Measurements from ENCODE around the gene AP1G2.

DNA sequence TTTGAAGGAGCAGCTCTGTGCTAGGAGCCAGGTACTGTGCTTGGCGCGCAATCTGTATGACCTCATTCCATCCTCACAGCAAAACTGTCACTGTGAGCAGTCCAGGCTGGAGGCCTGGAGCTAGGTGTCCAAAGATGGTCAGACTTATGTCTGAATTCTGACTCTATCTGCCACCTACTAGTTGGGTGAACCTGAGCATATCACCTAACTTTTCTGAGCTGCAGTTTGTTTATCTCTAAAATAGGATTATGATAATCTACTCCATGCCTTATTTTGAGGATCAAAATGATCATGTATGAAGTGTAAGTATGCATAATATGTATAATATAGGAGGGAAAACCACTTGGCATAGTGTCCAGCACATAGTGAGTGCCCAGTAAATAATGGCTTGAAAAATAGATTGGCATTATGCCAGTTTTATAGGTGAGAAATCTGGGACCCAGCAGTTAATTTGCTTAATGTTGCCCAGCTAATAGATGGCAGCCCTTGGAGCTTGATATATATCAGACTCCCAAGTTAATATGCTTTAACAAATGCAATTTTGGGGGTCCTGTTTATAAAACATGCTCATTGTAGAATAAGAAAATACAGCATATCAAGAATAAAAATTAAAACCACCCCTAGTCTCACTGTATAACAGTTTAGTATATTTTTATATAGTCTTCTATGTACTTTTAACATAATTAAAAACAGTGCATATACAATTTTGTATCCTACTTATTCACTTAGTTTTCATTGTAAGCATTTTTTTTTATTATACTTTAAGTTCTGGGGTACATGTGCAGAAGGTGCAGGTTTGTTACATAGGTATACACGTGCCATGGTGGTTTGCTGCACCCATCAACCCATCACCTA is 15.5 kb upstream of the AP1G2 start:
- TF ChIP-seq, protein P1, sequence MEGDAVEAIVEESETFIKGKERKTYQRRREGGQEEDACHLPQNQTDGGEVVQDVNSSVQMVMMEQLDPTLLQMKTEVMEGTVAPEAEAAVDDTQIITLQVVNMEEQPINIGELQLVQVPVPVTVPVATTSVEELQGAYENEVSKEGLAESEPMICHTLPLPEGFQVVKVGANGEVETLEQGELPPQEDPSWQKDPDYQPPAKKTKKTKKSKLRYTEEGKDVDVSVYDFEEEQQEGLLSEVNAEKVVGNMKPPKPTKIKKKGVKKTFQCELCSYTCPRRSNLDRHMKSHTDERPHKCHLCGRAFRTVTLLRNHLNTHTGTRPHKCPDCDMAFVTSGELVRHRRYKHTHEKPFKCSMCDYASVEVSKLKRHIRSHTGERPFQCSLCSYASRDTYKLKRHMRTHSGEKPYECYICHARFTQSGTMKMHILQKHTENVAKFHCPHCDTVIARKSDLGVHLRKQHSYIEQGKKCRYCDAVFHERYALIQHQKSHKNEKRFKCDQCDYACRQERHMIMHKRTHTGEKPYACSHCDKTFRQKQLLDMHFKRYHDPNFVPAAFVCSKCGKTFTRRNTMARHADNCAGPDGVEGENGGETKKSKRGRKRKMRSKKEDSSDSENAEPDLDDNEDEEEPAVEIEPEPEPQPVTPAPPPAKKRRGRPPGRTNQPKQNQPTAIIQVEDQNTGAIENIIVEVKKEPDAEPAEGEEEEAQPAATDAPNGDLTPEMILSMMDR (conservative IDR thresholded peaks at IDR 0.05 in 1 of 2, IDR thresholded peaks at IDR 0.05 in 1 of 2; ENCODE audit: extremely low read depth in 1 of 2, insufficient read depth in 1 of 2, low read depth in 1 of 2, low read length in 2 of 2), result no peak
- TF ChIP-seq EZH2 (IDR thresholded peaks at IDR 0.05; ENCODE audit: borderline replicate concordance, low read length), result no peak

Measured in mammary epithelial cell (primary cell).